ENCODE data around the gene ANG.
"Not testable (repeated sequence)": the region's sequence is repeated elsewhere in the genome, so short reads cannot be mapped to it uniquely, and the experiment has no call there.

Gene ANG

GRCh38 chr14:20688167-20688839, at the start of gene ANG:
Gene ANG, plus strand, starts transcription at chr14:20688764. Its CDS starts 4,801 bp downstream, at chr14:20693565.
- DNase-seq (ENCODE audit: low read depth): no peak

- DNase-seq (ENCODE audit: low read depth): no peak
Observed at GRCh38 chr14:20641591-20641990, 47.0 kb upstream of the ANG start, which contains the start of gene OR6S1. Gene OR6S1, minus strand, starts transcription at chr14:20641691. Its CDS starts 0 bp downstream, at chr14:20641691.

- DNase-seq (ENCODE audit: low read depth): no peak
Observed at GRCh38 chr14:20642182-20642581, 46.4 kb upstream of the ANG start.

GRCh38 chr14:20642755-20643154, 45.8 kb upstream of the ANG start:
- DNase-seq (ENCODE audit: low read depth): not testable (repeated sequence)

- no peak for DNase-seq (ENCODE audit: low read depth)
Observed at GRCh38 chr14:20644520-20644919, 44.0 kb upstream of the ANG start.

- DNase-seq (ENCODE audit: low read depth): no peak
Observed at GRCh38 chr14:20645481-20645880, 43.1 kb upstream of the ANG start.

GRCh38 chr14:20652996-20653975, 35.3 kb upstream of the ANG start:
- peak; percentile 76 for DNase-seq (ENCODE audit: low read depth)

- DNase-seq (ENCODE audit: low read depth): no peak
Observed at GRCh38 chr14:20655851-20656250, 32.7 kb upstream of the ANG start.

- DNase-seq (ENCODE audit: low read depth): no peak
Observed at GRCh38 chr14:20656274-20656673, 32.3 kb upstream of the ANG start.

GRCh38 chr14:20657216-20658211, 31.1 kb upstream of the ANG start:
- DNase-seq (ENCODE audit: low read depth): no peak

- no peak for DNase-seq (ENCODE audit: low read depth)
Observed at GRCh38 chr14:20658246-20658645, 30.3 kb upstream of the ANG start.

GRCh38 chr14:20659336-20659735, 29.2 kb upstream of the ANG start:
- no peak for DNase-seq (ENCODE audit: low read depth)

GRCh38 chr14:20659813-20660395, 28.7 kb upstream of the ANG start:
- DNase-seq (ENCODE audit: low read depth): no peak

- DNase-seq (ENCODE audit: low read depth): no peak
Observed at GRCh38 chr14:20661197-20661596, 27.4 kb upstream of the ANG start.

- DNase-seq (ENCODE audit: low read depth): peak; percentile 82
Observed at GRCh38 chr14:20662968-20663732, 25.4 kb upstream of the ANG start.

- not testable (repeated sequence) for DNase-seq (ENCODE audit: low read depth)
Observed at GRCh38 chr14:20666400-20666961, 22.1 kb upstream of the ANG start.

- no peak for DNase-seq (ENCODE audit: low read depth)
Observed at GRCh38 chr14:20667957-20668356, 20.6 kb upstream of the ANG start.

GRCh38 chr14:20668969-20669368, 19.6 kb upstream of the ANG start:
- no peak for DNase-seq (ENCODE audit: low read depth)

- DNase-seq (ENCODE audit: low read depth): no peak
Observed at GRCh38 chr14:20671597-20672283, 16.8 kb upstream of the ANG start.

GRCh38 chr14:20675669-20676068, 12.9 kb upstream of the ANG start:
- DNase-seq (ENCODE audit: low read depth): no peak
